Measurements from ENCODE around the gene PRR23C.

The PRR23C gene

GRCh38 chr3:138995706-138996105 is 49.0 kb downstream of the PRR23C start:
- DNase-seq = no peak
